Measurements from ENCODE around the gene A2M. TPM values are rescaled to one million over a fixed set of nuclear protein-coding genes. Genes with fewer than 3 reads are reported as not detected.

The A2M gene
- total RNA-seq, 6 donors from 2014 or later, result 314 to 2,437 (median 1,163) TPM

- H3K27ac ChIP-seq, result no peak overlapping the region
- no peak for DNase-seq
- TF ChIP-seq EP300 (IDR thresholded peaks at IDR 0.05), result no peak
- no peak for TF ChIP-seq POLR2A (IDR thresholded peaks at IDR 0.05)
- TF ChIP-seq CTCF (IDR thresholded peaks at IDR 0.05), result no peak
- no peak for TF ChIP-seq POLR2AphosphoS5 (IDR thresholded peaks at IDR 0.05)
- peaks cover 4 to 11% (median 8%) of the 10 kb centered on the region in 4 donors for H3K9me3 ChIP-seq
- no peak for ATAC-seq (ENCODE audit: low FRiP score in 2 of 2)
- H3K27me3 ChIP-seq, result no peaks in the 10 kb centered on the region
- peaks cover 0 to 83% (median 11%) of the 10 kb centered on the region in 4 donors for H3K36me3 ChIP-seq
- peaks cover 0 to 4% (median 0%) of the 10 kb centered on the region in 4 donors for H3K4me1 ChIP-seq
- no peak overlapping the region for H3K4me3 ChIP-seq
- 71 to 73% methylated on average over 2 of the region's 2 CpGs for WGBS, 2 donors
Measured at GRCh38 chr12:9084417-9084816, 31.3 kb downstream of the A2M start.

DNA sequence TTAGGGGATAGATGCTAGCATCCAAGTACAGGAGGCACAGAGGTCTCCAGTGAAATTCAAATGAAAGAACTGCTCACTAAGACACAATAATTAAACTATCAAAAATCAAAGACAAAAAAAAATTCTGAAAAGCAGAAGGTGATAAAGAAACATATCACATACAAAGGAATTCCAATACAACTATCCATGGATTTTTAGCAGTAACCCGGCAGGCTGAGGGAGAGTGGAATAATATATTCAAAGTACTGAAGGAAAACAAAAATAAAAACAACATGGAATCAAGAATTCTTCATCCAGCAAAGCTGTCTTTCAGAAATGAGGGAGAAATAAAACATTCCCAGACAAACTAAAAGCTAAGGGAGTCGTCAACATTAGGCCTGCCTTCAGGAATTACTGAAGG is 31.9 kb downstream of the A2M start:
- H3K4me3 ChIP-seq, result no peak overlapping the region
- ATAC-seq (ENCODE audit: low FRiP score in 2 of 2), result no peak
- peaks cover 3 to 83% (median 11%) of the 10 kb centered on the region in 4 donors for H3K36me3 ChIP-seq
- no peaks in the 10 kb centered on the region for H3K27me3 ChIP-seq
- H3K4me1 ChIP-seq, result peaks cover 0 to 4% (median 0%) of the 10 kb centered on the region in 4 donors
- WGBS, 2 donors, result 88 to 91% methylated on average over 2 of the region's 2 CpGs
- TF ChIP-seq EP300 (IDR thresholded peaks at IDR 0.05), result no peak
- TF ChIP-seq POLR2AphosphoS5 (IDR thresholded peaks at IDR 0.05), result no peak
- TF ChIP-seq CTCF (IDR thresholded peaks at IDR 0.05), result no peak
- no peak for TF ChIP-seq POLR2A (IDR thresholded peaks at IDR 0.05)
- peaks cover 4 to 11% (median 8%) of the 10 kb centered on the region in 4 donors for H3K9me3 ChIP-seq
- H3K27ac ChIP-seq, result no peak overlapping the region
- DNase-seq, result no peak

GRCh38 chr12:9081667-9082427 is 33.9 kb downstream of the A2M start:
- Histone ChIP-seq H3K4me1 (peaks cover 0 to 4% (median 0%) of the 10 kb centered on the region in 4 donors), H3K4me3 (no peak overlapping the region), H3K9me3 (peaks cover 4 to 11% (median 8%) of the 10 kb centered on the region in 4 donors), H3K27me3 (no peaks in the 10 kb centered on the region), H3K36me3 (peaks cover 11 to 86% (median 18%) of the 10 kb centered on the region in 4 donors), H3K27ac (peak overlapping the region in 1 of 4 donors; percentile 64)
- DNase-seq (no peak), ATAC-seq (ENCODE audit: low FRiP score in 2 of 2) (no peak)
- WGBS, 2 donors, result 83 to 91% methylated on average over 3 of the region's 3 CpGs
- TF ChIP-seq POLR2A (IDR thresholded peaks at IDR 0.05) (no peak), EP300 (IDR thresholded peaks at IDR 0.05) (no peak), CTCF (IDR thresholded peaks at IDR 0.05) (no peak), POLR2AphosphoS5 (IDR thresholded peaks at IDR 0.05) (no peak)

GRCh38 chr12:9079883-9080675 is 35.6 kb downstream of the A2M start:
- H3K27ac ChIP-seq, result no peak overlapping the region
- 89 to 95% methylated on average over 5 of the region's 5 CpGs for WGBS, 2 donors
- no peak overlapping the region for H3K4me3 ChIP-seq
- peaks cover 15 to 87% (median 24%) of the 10 kb centered on the region in 4 donors for H3K36me3 ChIP-seq
- ATAC-seq (ENCODE audit: low FRiP score in 2 of 2), result no peak
- DNase-seq, result no peak
- H3K4me1 ChIP-seq, result peaks cover 0 to 4% (median 0%) of the 10 kb centered on the region in 4 donors
- peaks cover 4 to 11% (median 8%) of the 10 kb centered on the region in 4 donors for H3K9me3 ChIP-seq
- no peaks in the 10 kb centered on the region for H3K27me3 ChIP-seq
- TF ChIP-seq POLR2AphosphoS5 (IDR thresholded peaks at IDR 0.05), result no peak
- no peak for TF ChIP-seq POLR2A (IDR thresholded peaks at IDR 0.05)
- TF ChIP-seq EP300 (IDR thresholded peaks at IDR 0.05), result no peak
- TF ChIP-seq CTCF (IDR thresholded peaks at IDR 0.05), result no peak

Data from upper lobe of left lung (tissue), 6 donors.